HG03175 (cell line): ENCODE data around the gene KCNA1.

ENCODE experiments used
- ATAC-seq: cut with Tn5 transposase; IDR thresholded peaks from one replicate; pipeline ENCODE4 v1.9.1; 2021; ENCODE audit warnings: mild to moderate bottlenecking, moderate library complexity; ENCODE audit not compliant: unreplicated experiment

KCNA1 gene

DNA sequence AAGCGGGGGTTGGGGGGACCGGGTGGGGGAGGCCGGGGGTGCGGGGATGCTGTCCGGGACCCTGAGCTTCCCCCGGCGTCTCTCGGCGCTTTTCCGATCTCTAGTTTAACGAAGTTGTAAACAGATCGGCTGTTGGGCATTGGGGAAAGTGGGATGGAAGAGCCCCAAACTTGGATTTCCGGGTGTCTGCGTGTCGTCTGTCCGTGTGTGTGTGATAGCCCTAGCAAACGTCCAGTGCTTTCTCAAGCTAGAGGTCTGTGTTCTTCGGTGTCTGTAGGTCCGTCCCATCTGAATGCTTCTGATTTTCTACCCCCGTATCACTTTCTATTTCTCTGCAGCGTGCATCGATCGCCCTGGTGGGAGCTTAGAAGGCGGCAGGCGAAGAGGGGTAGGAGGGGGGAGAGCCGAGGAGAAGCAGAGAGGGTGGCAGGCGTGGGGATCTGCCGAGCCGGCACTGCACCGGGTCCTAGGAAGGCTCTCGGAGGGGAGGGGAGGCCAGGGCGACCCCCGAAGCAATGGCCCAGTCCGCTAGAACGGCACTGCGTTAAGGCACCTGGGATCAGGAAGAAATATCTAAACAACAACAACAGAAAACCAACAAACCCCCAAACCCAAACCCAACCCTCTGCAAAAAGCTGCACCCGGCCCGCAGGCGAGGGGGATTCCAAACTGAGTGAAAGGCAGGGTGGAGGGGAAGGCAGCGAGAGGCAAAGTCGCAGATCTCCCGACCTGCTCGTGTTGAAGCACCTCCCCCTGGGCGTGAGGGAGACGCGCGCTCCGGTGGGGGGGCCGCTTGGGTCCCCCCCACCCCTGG, 1.0 kb downstream of the KCNA1 start:
- peak; percentile 47 for ATAC-seq

DNA sequence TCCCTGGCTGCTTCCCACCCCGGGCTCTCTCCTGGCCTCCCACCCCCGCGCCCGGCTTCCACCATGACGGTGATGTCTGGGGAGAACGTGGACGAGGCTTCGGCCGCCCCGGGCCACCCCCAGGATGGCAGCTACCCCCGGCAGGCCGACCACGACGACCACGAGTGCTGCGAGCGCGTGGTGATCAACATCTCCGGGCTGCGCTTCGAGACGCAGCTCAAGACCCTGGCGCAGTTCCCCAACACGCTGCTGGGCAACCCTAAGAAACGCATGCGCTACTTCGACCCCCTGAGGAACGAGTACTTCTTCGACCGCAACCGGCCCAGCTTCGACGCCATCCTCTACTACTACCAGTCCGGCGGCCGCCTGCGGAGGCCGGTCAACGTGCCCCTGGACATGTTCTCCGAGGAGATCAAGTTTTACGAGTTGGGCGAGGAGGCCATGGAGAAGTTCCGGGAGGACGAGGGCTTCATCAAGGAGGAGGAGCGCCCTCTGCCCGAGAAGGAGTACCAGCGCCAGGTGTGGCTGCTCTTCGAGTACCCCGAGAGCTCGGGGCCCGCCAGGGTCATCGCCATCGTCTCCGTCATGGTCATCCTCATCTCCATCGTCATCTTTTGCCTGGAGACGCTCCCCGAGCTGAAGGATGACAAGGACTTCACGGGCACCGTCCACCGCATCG, 1.8 kb downstream of the KCNA1 start:
- no peak for ATAC-seq

DNA sequence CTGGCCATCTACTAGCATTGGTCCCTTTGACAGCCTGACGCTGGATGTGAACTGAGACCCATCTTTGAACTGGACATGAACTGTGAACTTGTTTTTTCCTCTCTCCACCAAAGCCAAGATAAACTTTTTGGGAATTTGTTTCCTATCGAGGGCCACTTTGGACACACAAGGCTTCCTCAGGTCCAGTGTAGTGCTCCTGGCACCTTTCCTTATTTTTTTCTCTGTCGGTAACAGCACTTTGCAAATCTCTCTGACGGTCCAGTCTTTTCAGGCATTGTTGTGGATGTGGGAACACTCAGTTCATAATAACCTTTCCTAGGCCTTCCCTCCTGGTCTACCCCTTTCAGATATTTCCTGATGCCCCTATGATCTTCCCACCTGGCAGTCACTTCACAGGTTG, 5.0 kb downstream of the KCNA1 start:
- ATAC-seq, result no peak

DNA sequence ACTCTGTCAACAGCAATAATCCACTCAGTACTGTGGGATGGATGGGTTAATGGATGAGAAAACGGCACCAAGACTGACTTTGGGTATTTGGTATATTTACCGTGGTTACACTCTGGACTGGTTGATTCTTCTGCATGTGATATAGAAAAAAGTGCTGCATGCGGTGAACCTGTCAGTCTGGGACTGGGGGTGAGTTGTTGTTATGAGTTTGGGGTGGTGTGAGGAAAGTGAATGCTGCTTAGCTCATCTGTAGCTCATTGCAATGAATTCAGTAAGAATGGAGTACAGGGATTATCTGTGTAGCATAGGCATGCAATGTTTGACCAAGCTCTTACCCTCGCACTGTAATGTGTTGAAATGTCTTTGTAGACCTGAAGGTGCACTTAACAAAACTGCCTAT, 6.0 kb downstream of the KCNA1 start:
- ATAC-seq, result no peak

DNA sequence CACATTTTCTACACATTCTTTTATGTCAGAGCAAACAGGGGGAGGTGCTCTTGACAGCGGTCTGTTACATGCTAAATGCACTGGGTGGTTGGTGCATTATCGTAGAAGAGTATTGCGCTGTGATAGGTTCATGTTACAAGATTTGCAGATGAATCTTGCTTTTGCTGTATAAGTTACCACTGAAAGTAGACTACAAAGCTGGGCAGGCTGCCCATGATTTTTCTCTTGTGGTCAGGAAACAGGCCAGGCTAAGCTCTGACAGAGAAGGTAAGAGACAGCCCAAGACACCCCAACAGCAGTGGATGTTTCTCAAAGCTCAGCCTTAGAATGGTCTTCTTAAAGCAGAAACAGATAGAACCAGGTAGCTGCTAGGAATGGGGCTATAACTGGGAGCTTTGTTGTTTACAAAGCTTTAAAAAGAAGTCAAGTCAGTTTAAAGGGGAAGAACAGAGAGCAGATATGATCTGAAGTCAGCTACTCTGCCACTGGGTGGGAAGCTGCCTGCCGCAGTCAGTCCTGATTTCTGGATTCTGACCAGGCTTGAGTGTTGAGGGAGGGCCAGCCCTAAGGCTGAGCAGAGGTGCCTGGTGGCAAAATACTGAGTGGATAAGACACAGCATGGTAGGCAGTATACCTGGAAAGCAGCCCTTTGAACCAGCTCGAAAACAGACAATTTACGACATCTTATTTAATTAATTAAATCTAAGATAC, 9.4 kb downstream of the KCNA1 start:
- ATAC-seq, result no peak

DNA sequence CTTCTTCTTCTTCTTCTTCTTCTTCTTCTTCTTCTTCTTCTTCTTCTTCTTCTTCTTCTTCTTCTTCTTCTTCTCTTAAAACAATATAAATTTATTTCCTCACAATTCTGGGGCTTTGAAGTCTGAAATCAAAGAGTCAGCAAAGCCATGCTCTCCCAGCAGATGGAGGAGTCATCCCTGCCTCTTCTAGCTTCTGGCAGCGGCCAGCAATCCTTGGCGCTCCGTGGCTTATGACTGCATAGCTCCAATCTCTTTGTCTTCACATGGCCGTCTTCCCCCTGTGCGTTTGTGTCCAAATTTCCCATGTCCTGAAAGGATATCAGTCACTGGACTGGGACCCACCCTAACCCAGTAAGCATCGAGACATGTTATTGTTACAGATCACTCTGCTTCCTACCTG, 22.9 kb downstream of the KCNA1 start:
- no peak for ATAC-seq

DNA sequence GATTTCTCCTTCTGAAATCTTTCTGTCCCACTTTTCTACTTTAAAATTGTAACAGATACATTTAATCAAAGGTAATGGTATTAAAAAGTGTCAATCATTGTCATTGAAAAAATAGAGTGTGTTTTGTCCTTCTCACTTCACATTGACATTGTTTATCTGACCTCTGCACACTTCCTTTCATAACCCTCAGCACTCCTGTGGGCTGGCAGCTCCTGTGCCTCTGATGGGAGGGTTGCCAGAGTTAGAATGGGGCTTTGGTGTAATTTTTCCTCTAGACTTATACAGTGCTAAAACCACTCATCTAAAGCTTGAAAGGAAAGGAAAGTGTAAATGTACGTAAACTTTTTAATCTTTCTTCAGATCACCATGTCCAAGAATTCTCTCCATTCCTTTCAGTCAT, 23.7 kb downstream of the KCNA1 start:
- no peak for ATAC-seq

DNA sequence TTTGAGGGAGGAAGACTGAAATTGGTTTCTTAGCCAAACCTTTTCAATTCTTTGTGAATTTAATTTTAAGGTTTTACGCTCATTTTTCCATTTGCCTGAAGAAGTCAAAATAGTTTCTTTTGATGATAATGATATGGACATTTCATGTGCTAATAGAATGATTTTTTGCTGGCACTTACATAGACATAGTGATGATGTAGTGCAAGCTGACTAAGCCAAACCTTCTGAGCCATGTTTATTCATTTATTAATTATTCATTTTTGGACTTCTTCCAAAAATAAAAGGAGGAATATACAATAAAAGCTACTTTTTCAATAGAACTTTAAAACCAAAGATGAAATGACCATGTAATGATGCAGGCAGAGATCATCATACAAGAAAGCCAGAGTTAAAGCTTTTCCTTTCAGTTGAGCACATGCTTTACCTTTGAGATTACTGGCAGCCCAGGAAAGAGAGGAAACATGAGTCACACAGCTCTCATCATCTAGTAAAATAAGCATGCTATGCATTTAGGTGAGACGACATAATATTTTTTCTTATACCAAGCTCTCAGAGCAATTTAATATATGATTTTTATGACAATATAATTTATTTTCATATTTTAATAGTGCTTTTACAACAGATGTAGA, 24.8 kb downstream of the KCNA1 start:
- ATAC-seq, result no peak

DNA sequence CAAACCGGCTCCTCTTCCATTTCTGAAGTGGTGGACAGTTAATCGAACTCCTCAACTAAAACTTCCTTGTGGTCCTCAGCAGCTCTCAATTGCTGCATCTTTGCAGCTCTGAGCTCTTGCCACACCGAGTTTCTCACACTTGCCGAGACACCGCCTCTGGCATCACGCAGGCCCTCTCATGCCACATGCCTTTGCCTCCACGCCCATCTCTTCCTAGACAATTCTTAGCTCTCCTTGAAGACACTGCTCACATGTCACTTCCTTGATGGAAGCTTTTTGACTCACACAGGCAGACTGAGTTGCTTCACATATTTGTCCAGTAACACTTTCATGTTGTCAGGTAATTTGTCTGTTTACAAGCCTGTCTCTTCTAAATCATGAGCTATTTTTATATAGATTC, 29.2 kb downstream of the KCNA1 start:
- ATAC-seq, result no peak

DNA sequence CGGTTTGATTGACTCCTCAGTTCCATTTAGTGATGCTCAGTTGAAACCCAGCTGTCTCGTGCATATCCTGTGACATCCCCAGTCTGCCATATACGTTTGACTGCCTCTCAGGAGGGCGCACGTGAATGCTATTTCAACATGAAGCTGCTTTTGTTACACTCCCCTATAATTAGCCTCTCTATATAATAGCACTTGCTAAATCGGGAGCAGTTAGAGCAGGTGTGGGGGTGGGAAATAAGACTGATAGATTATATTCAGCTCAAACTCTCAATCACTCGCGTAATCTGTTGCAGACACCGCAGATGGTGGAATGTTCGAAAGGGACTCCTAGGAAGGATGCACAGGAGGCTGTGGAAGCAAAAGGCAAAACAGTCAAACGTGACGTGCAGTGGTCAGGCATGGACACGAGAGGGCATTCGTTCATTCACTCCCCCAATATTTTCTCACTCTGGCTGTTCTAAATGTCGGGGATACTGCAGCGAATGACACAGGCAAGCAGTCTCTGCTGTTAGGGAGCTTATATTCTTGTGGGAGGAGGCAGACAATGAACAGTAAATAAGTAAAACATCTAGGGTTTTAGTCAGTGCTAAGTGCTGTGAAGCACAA, 29.8 kb downstream of the KCNA1 start:
- no peak for ATAC-seq

DNA sequence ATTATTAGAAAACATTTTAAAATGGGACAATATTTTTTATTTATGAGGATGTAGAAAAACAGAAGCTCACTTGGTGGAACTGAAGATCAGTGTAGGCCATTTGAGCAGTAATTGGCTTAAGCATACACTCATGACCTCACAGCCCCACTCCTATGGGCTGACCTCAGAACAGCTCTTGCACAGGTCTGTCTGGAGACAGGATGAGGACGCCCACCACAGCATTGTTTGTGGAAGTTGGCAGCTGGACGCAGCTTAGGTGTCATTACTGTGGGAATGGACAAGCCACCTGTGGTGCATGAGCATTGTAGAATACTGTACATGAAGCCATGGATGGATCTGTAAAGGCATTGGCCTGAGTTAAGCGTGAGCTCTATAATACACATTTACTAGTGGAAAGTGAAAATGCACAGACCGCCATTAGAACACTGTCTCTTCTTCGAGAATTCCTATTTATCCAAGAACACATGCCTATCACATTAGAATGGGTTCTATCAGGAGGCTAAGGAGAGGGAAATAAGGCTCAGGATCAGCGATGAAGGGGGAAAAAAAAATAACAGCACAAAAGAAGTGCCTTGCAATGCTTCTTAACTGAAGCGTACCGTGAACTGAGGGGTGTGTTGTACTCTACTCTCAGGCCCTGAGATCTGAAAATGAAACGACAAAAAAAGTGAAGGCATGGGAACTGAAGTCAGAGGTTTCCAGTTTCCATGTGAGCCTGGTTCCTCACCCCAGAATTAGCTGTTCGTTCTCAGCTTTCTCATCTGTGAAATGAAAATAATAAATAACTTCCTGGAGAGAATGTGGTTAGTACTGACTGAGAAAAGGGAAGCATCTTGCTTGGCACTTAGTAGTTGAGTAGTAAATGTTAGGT, 33.6 kb downstream of the KCNA1 start:
- peak; percentile 89 for ATAC-seq

DNA sequence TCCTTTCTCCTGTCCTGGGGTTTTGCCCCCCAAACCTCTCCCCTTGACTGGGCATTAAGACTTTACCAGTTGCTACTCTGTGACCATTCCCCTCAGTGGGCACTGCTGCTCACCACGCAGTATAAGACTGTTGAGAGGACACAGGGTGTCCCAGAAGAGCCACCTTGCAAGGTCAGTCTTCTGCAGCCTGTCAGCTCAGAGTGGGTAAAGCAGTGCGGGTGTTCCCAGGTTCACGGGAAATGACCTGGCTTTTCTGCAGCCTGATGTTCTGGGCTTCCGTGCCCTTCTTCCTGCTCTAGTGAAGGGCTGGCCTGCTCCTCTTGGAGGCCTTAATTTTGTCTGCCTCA, 34.2 kb downstream of the KCNA1 start:
- ATAC-seq, result peak; percentile 23

DNA sequence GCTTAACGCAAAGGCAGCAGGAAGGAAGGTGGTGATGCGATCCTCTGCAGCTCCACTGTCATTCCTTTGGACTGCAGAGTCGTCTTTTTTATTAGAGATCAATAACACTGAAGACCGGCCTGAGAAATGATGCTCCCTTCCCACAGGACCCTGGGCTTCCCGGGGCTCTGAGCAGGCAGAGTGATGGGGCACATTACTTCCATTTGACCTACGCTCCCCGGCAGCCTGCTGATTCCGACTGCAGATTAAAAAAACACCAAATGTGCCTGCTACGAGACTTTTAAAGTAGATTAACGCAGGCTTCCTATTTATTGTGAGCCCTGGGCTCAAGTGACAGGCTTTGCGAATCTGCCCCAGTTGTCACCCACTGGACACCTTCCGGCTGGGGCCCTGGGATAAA, 37.5 kb downstream of the KCNA1 start:
- ATAC-seq, result no peak

DNA sequence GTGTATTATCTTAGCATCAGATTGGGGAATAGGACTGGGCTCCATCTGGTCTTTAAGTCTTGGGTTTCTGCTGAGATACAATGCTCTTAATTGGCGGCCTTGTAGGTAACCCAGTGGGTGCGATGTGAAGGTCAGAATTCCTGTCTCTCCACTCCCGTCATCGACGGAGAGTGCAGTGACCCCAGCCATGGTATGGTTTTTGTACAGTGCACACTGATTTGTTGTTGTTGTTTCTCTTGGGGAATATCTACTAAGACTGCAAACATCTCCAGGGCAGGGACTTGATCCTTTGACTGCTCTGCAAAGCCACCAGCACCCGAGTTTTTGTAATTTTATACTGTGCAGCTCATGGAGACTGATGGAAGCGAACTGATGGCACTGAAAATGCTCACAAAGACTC, 41.4 kb downstream of the KCNA1 start:
- no peak for ATAC-seq

DNA sequence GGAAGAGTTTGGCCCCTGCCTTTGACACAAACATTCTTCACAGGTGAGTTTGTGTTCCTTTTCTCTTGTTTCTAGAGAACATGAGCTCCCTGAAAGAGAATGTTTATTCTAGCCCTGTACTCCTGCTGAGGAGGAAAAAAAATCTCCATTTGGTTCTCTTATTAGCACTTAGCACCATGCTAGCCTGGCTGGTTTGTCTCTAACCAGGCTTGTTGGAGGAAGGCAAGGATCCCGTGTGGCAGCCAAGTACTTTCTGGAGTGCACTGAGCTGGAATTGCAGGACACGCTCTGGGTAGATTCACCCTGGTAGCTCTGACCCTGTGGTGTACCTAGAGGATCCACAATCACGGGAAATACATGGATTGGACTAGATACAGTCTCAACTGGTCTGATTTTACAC, 41.9 kb downstream of the KCNA1 start:
- ATAC-seq, result no peak

DNA sequence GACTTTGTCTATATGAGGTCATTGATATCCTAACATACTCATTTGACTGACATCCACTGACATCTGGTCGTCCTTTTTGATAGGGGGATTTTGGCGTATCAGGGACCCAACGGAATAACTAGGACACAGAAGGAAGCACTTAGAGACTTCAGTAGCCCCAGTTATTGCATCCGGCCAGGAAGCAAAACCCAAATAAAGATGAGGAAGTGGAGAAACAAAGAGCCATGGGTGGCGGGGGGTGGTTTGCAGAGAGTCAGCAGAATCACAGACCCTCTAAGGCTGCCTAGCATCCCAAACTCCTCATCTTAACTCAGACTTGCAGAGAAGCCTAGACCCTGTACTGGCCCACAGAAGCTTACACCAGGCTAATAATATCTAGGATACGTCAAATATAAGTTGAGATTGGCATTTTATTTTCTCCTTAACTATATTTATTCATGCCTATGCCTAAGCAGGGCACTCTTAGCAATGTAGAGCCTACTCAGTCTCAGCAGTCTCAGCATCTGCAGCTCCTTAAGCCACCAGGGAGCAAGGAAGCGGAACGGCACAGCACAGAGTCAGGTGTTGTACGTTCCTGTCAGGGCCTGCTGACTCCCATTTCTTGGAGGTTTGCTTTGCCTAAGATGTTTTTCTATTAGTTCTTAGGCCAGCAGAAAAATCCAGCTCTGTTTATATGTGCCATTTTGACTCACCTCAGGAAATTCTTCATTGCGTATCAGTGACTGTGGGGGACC, 45.1 kb downstream of the KCNA1 start:
- no peak for ATAC-seq

DNA sequence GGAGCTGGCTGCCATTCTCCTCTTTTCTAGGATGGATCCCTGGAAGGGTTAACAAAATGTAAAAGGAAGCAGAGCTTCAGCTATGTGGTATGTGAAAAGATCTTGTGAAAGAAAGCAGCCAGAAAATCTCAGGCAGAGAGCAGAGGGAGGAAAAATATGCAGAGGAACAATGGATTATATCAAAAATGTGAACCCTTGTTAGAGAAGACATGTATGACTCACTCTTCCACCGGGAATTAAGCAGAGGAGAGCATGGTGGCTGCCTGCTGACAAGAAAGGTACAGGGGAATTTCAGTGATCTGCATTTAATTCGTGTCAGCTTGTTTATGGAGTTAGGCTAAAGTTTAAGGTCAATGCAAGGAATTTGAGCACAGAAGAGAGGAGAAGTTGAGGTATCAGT, 46.3 kb downstream of the KCNA1 start:
- ATAC-seq, result no peak

DNA sequence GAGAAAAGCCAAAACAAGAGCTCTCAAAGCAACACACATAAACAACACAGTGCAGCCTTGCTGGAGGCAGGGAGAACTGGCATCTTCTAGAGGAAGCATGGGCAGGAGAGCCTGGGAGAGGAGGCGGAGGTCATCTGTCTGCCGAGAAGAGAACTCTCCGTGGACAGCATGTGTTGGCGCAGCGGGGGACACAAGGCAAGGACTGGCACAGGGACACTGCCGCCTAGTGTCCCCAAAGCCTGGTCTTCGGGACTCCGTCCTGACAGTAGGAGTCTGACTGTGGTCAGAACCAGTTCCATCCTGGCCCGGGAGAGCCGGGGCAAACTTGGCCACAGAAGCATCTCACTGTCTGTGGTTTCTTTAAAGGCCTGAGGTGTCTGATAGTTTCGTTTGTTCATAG, 47.3 kb downstream of the KCNA1 start:
- no peak for ATAC-seq

DNA sequence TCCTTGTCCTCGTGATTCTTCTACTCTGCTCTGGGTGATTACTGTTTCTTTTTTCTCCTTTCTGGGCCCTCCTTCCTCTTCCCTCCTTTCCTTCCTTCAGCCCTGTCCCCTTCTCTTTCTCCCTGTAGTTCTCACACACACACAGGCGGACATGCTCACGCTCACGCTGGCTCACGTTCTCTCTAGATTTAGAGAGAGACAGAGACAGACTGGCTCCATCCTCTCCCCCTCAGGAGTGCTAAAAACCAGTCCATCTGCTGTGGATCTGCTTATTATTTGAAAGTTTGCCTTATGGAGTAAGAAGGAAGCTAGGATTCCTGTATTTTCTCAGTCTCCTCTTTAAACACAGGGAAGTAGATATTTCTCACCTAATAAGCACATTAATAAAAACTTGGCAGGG, 48.1 kb downstream of the KCNA1 start:
- ATAC-seq, result no peak
